SU-DHL-6 (cell line): ENCODE data around the gene APOBEC3G.
"Not testable (repeated sequence)": the region's sequence is repeated elsewhere in the genome, so short reads cannot be mapped to it uniquely, and the experiment has no call there.

Experiments used
- H2AFZ ChIP-seq: fragments of 200-600 bp; sonication (generic); 2 replicates; pipeline ENCODE4 v1.6.1; 2014; ENCODE audit warnings: low read depth, mild to moderate bottlenecking, moderate library complexity, mixed read lengths, antibody characterized with exemption, low read length; ENCODE audit not compliant: severe bottlenecking
- H3F3A ChIP-seq: fragments of 200-600 bp; shearing (Covaris generic); 2 replicates; pipeline ENCODE4 v1.6.0; 2016; ENCODE audit warnings: antibody characterized with exemption, mild to moderate bottlenecking; ENCODE audit not compliant: insufficient read depth
- H3K27ac ChIP-seq: fragments of 200-600 bp; sonication (generic); 2 replicates; pipeline ENCODE4 v1.5.1; 2016; ENCODE audit warnings: low read depth, mild to moderate bottlenecking, low read length, moderate library complexity, mixed read lengths
- H3K27me3 ChIP-seq: fragments of 200-600 bp; sonication (generic), shearing (Covaris generic); 2 replicates; pipeline ENCODE4 v1.6.0; 2014; ENCODE audit warnings: mild to moderate bottlenecking, low read length
- H3K36me3 ChIP-seq: fragments of 200-600 bp; sonication (generic); 2 replicates; pipeline ENCODE4 v1.6.1; 2014; ENCODE audit warnings: mild to moderate bottlenecking, low read length, mixed read lengths
- H3K4me2 ChIP-seq: fragments of 300-600, 200-600 bp; shearing (Covaris generic), sonication (generic); 2 replicates; pipeline ENCODE4 v1.6.0; 2014; ENCODE audit warnings: low read length, low read depth, mild to moderate bottlenecking; ENCODE audit not compliant: poor library complexity, severe bottlenecking
- H3K4me3 ChIP-seq: fragments of 200-600 bp; sonication (generic); 2 replicates; pipeline ENCODE4 v1.5.1; 2014; ENCODE audit warnings: antibody characterized with exemption, low read length, mild to moderate bottlenecking, mixed read lengths; ENCODE audit not compliant: insufficient read depth, poor library complexity, severe bottlenecking
- H3K79me2 ChIP-seq: fragments of 200-600 bp; sonication (generic); 2 replicates; pipeline ENCODE4 v1.6.1; 2014; ENCODE audit warnings: mild to moderate bottlenecking, low read length, moderate library complexity; ENCODE audit not compliant: insufficient read depth
- H3K9ac ChIP-seq: fragments of 200-600 bp; sonication (generic); 2 replicates; pipeline ENCODE4 v1.7.0; 2014; ENCODE audit warnings: mild to moderate bottlenecking, low read length
- H3K9me2 ChIP-seq: fragments of 200-600 bp; sonication (generic); replicated peaks from 2 replicates; pipeline ENCODE4 v1.6.1; 2014; ENCODE audit warnings: low read length; ENCODE audit not compliant: insufficient read depth
- H3K9me3 ChIP-seq: fragments of 200-600 bp; sonication (generic); 2 replicates; pipeline ENCODE4 v1.6.1; 2014; ENCODE audit warnings: low read length, mixed read lengths; ENCODE audit not compliant: insufficient read depth
- H4K20me1 ChIP-seq: fragments of 200-600 bp; sonication (generic); 2 replicates; pipeline ENCODE4 v1.6.1; 2014; ENCODE audit warnings: low read depth, mild to moderate bottlenecking, antibody characterized with exemption, low read length, moderate library complexity, mixed read lengths
- EZH2phosphoT487 ChIP-seq: fragments of 200-600 bp; sonication (generic), shearing (Covaris generic); conservative IDR thresholded peaks from 2 replicates; pipeline ENCODE4 v1.6.1; 2018; ENCODE audit warnings: mild to moderate bottlenecking, antibody characterized with exemption, low read length, moderate library complexity, mixed read lengths
- TF ChIP-seq, protein P1 (sequence below): fragments of 200-600 bp; sonication (generic); IDR thresholded peaks from one replicate; pipeline ENCODE4 v1.5.1; 2017; ENCODE audit warnings: antibody characterized with exemption, mild to moderate bottlenecking, low read length, moderate library complexity; ENCODE audit not compliant: insufficient read depth, poor library complexity, severe bottlenecking

The APOBEC3G gene

GRCh38 chr22:39077912-39078311 lies 837 bp downstream of the APOBEC3G start:
- H3K79me2 ChIP-seq, result peaks cover 19% of the 10 kb centered on the region
- H3K4me2 ChIP-seq, result peak overlapping the region; percentile 75
- H3K9ac ChIP-seq, result peak overlapping the region; percentile 82

DNA sequence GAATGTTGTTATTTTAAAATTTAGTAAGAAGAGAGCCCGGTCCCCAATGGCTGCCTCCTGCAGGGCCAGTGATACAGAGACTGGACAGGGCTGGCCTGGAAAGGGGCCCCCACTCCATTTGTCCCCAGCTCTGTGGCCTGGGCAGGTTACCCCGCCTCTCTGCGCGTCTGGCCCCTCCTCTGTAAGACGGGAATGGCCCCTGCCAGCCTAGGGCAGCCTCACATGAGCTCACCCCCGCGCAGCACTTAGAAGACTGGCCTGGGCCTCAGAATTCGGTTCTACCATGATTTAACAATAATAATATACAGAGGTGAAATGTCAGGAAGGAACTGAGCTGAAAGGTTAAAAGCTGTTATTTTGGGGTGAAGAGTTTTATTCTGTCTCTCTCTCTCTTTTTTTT lies 1.3 kb downstream of the APOBEC3G start:
- Histone ChIP-seq H3K27me3 (no peaks in the 10 kb centered on the region), H3K9ac (peak overlapping the region; percentile 82), H3K4me2 (peak overlapping the region; percentile 75)

More at GRCh38 chr22:39077912-39078311, 837 bp downstream of the APOBEC3G start:
- H4K20me1 ChIP-seq, H2AFZ ChIP-seq, H3K9me2 ChIP-seq, H3K36me3 ChIP-seq, H3K27me3 ChIP-seq, H3K9me3 ChIP-seq: not testable (repeated sequence)
- H3K27ac ChIP-seq, result peak overlapping the region; percentile 81
- peak overlapping the region; percentile 70 for H3K4me3 ChIP-seq
- peaks cover 33% of the 10 kb centered on the region for H3F3A ChIP-seq

DNA sequence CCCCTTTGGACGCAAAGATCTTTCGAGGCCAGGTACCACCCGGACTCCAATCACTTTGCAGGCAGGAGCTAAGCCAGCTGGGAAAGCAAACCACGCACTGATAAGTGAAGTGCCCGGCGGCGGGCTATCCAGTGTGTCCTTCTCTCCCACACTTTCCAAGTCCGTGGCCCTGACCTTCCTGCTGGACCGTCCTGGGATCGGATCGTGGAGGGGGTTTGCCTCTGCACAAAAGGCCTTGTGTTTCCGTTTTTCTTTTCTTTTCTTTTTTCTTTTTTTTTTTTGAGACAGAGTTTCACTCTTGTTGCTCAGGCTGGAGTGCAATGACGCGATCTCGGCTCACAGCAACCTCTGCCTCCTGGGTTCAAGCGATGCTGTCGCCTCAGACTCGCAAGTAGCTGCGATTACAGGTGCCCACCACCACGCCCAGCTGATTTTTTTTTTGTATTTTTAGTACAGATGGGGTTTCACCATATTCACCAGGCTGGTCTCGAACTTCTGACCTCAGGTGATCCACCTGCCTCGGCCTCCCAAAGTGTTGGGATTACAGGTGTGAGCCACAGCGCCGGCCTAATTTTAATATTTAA lies 2.1 kb downstream of the APOBEC3G start:
- H3K4me3 ChIP-seq, H3K9ac ChIP-seq, H3K9me3 ChIP-seq, H3K36me3 ChIP-seq, H3K9me2 ChIP-seq, H3K27ac ChIP-seq, H3K4me2 ChIP-seq, H3K27me3 ChIP-seq, H4K20me1 ChIP-seq, H2AFZ ChIP-seq: not testable (repeated sequence)
- Histone ChIP-seq H3K79me2 (peaks cover 19% of the 10 kb centered on the region), H3F3A (peaks cover 21% of the 10 kb centered on the region)

More for the DNA sequence above, 1.3 kb downstream of the APOBEC3G start:
- H4K20me1 ChIP-seq, result no peaks in the 10 kb centered on the region
- H3K9me2 ChIP-seq, result no peaks in the 10 kb centered on the region
- peak overlapping the region; percentile 70 for H3K4me3 ChIP-seq
- H2AFZ ChIP-seq, result no peak overlapping the region
- TF ChIP-seq, protein P1, sequence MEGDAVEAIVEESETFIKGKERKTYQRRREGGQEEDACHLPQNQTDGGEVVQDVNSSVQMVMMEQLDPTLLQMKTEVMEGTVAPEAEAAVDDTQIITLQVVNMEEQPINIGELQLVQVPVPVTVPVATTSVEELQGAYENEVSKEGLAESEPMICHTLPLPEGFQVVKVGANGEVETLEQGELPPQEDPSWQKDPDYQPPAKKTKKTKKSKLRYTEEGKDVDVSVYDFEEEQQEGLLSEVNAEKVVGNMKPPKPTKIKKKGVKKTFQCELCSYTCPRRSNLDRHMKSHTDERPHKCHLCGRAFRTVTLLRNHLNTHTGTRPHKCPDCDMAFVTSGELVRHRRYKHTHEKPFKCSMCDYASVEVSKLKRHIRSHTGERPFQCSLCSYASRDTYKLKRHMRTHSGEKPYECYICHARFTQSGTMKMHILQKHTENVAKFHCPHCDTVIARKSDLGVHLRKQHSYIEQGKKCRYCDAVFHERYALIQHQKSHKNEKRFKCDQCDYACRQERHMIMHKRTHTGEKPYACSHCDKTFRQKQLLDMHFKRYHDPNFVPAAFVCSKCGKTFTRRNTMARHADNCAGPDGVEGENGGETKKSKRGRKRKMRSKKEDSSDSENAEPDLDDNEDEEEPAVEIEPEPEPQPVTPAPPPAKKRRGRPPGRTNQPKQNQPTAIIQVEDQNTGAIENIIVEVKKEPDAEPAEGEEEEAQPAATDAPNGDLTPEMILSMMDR, result no peak
- TF ChIP-seq EZH2phosphoT487, result no peak
- peak overlapping the region; percentile 81; the same call in 1 of the 2 replicates for H3K27ac ChIP-seq
- peaks cover 19% of the 10 kb centered on the region for H3K79me2 ChIP-seq
- H3F3A ChIP-seq, result peaks cover 29% of the 10 kb centered on the region
- H3K36me3 ChIP-seq, result no peaks in the 10 kb centered on the region; the same call in 1 of the 2 replicates
- H3K9me3 ChIP-seq, result no peaks in the 10 kb centered on the region

- Histone ChIP-seq H3K4me3 (no peak overlapping the region), H3K27ac (no peak overlapping the region), H3K9me2 (no peaks in the 10 kb centered on the region), H3K4me2 (no peak overlapping the region), H3K27me3 (no peaks in the 10 kb centered on the region), H3F3A (peaks cover 10% of the 10 kb centered on the region), H3K9me3 (no peaks in the 10 kb centered on the region), H3K79me2 (peaks cover 19% of the 10 kb centered on the region), H3K36me3 (no peaks in the 10 kb centered on the region; the same call in 1 of the 2 replicates), H2AFZ (no peak overlapping the region), H4K20me1 (no peaks in the 10 kb centered on the region), H3K9ac (no peak overlapping the region)
- TF ChIP-seq, protein P1, result no peak
- no peak for TF ChIP-seq EZH2phosphoT487
These were observed 3.1 kb downstream of the APOBEC3G start for GRCh38 chr22:39080052-39080762.
